K562 (cell line): Measurements from ENCODE around the gene KRTAP5-11. TPM values are rescaled to one million over a fixed set of nuclear protein-coding genes. Genes with fewer than 3 reads are reported as not detected.
"Not testable (repeated sequence)": the region's sequence is repeated elsewhere in the genome, so short reads cannot be mapped to it uniquely, and the experiment has no call there.

Source experiments
- ATAC-seq: fragments of 200-7000 bp; cut with Tn5 transposase; 3 replicates; pipeline ENCODE4 v1.9.1; 2020; ENCODE audit warnings: moderate library complexity
- BruUV-seq: library from RNA; stranded (reverse); fragments of 400-500 nt; replicated peaks from 2 replicates; lab custom pipeline; 2021; lab: Mats Ljungman, UMichigan
- CTCF ChIA-PET: fragments of 300-600 bp; formaldehyde crosslinking; extraction: SDS; loops from one replicate; lab custom pipeline; 2021; ENCODE audit warnings: low intra/inter-chr PET ratio; lab: Yijun Ruan, JAX
- POLR2A ChIA-PET: fragments of 300-600, 350-650 bp; sonication (Branson Sonifier 250); formaldehyde crosslinking; extraction: SDS; loops from one replicate; lab custom pipeline; 2021; ENCODE audit warnings: antibody characterized with exemption, inconsistent platforms; lab: Yijun Ruan, JAX
- DNase-seq, 4 experiments: peaks; one replicate each; pipeline versions ENCODE4 v3.0.0 to v3.0.0-alpha.2; 2011 to 2018; ENCODE audit warnings: low spot score in 3 of 4, mixed read lengths in 3 of 4; ENCODE audit errors: extremely low read depth in 1 of 4
- FAIRE-seq: peaks from 2 replicates; lab custom pipeline; 2011; peaks lifted over from hg19 to GRCh38; lab: Jason Lieb, UNC
- H2AFZ ChIP-seq: 2 replicates; pipeline ENCODE4 v1.6.0; 2011; ENCODE audit warnings: low read depth, low read length, control low read depth, inconsistent platforms
- H3K27ac ChIP-seq: fragments of 200-600 bp; 3 replicates; pipeline ENCODE4 v1.8.0; 2011; ENCODE audit warnings: low read depth, mild to moderate bottlenecking, control low read depth, inconsistent platforms, low read length, moderate library complexity, mixed read lengths; ENCODE audit errors: extremely low read depth
- H3K27me3 ChIP-seq, 2 experiments: fragments of 300-600 bp in 1 of 2; 2 replicates in 1 of 2; 3 replicates in 1 of 2; pipeline versions ENCODE4 v1.6.0 to v1.8.0; 2011; ENCODE audit warnings: inconsistent platforms in 2 of 2, low read length in 2 of 2, mild to moderate bottlenecking in 1 of 2, mixed read lengths in 1 of 2, moderate library complexity in 1 of 2; ENCODE audit not compliant: control insufficient read depth in 2 of 2, insufficient read depth in 2 of 2
- H3K36me3 ChIP-seq: fragments of 300-600 bp; 3 replicates; pipeline ENCODE4 v1.8.0; 2011; ENCODE audit warnings: mild to moderate bottlenecking, low read length, inconsistent platforms; ENCODE audit not compliant: control insufficient read depth, insufficient read depth
- H3K4me1 ChIP-seq, 2 experiments: fragments of 200-600 bp in 1 of 2; replicated peaks in 1 of 2; 2 replicates in 1 of 2; 3 replicates in 1 of 2; pipeline versions ENCODE4 v1.5.1 to v1.8.0; 2011; ENCODE audit warnings: inconsistent platforms in 2 of 2, low read length in 2 of 2, mild to moderate bottlenecking in 1 of 2, mixed read lengths in 1 of 2, moderate library complexity in 1 of 2; ENCODE audit not compliant: control insufficient read depth in 2 of 2, insufficient read depth in 2 of 2
- H3K4me2 ChIP-seq: 2 replicates; pipeline ENCODE4 v1.6.1; 2011; ENCODE audit warnings: low read length, control low read depth, inconsistent platforms, mixed read lengths; ENCODE audit not compliant: insufficient read depth
- H3K4me3 ChIP-seq: fragments of 200-600 bp; sonication (generic), shearing (Covaris generic); 2 replicates; pipeline ENCODE4 v1.5.1; 2016; ENCODE audit warnings: control low read depth, inconsistent platforms
- H3K79me2 ChIP-seq: fragments of 200-600 bp; 3 replicates; pipeline ENCODE4 v1.8.0; 2011; ENCODE audit warnings: low read length, inconsistent platforms; ENCODE audit not compliant: control insufficient read depth, insufficient read depth
- H3K9ac ChIP-seq, 2 experiments: 2 replicates each; pipeline versions ENCODE4 v1.6.0 to v1.6.1; 2011; ENCODE audit warnings: low read depth in 2 of 2, low read length in 2 of 2, control low read depth in 1 of 2, inconsistent platforms in 1 of 2, mild to moderate bottlenecking in 1 of 2, mixed read lengths in 1 of 2; ENCODE audit not compliant: insufficient read depth in 1 of 2
- H3K9me1 ChIP-seq: one replicate; pipeline ENCODE4 v1.6.0; 2011; ENCODE audit warnings: inconsistent platforms, mild to moderate bottlenecking, low read length, moderate library complexity; ENCODE audit not compliant: control insufficient read depth, insufficient read depth
- H3K9me3 ChIP-seq: replicated peaks from 2 replicates; pipeline ENCODE4 v1.5.1; 2011; ENCODE audit warnings: low read depth, low read length, inconsistent platforms; ENCODE audit not compliant: control insufficient read depth, insufficient read depth
- H4K20me1 ChIP-seq: replicated peaks from 2 replicates; pipeline ENCODE4 v1.6.1; 2011; ENCODE audit warnings: low read length, inconsistent platforms, mixed read lengths; ENCODE audit not compliant: control insufficient read depth, insufficient read depth
- ATF3 ChIP-seq, 2 experiments: fragments of 450-650 bp in 1 of 2; sonication (generic) in 1 of 2; formaldehyde crosslinking in 1 of 2; IDR thresholded peaks in 1 of 2; conservative IDR thresholded peaks in 1 of 2; 2 replicates each; pipeline versions ENCODE4 v1.6.1 to v1.8.1; 2016 to 2023; ENCODE audit warnings: mild to moderate bottlenecking in 2 of 2, moderate library complexity in 2 of 2, inconsistent platforms in 1 of 2, missing genetic modification reagents in 1 of 2
- CTBP1 ChIP-seq: fragments of 450-650 bp; IDR thresholded peaks from 2 replicates; pipeline ENCODE4 v1.6.1; 2016; ENCODE audit warnings: borderline replicate concordance
- FOSL1 ChIP-seq: fragments of 200-800 bp; sonication (Bioruptor generic); conservative IDR thresholded peaks from 2 replicates; pipeline ENCODE4 v1.6.1; 2016; ENCODE audit warnings: missing genetic modification characterization, missing compliant biosample characterization
- JUN ChIP-seq, 2 experiments: sonication (generic) in 1 of 2; formaldehyde crosslinking in 1 of 2; IDR thresholded peaks; 2 replicates each; pipeline versions ENCODE4 v1.6.1 to v1.8.0; 2012 to 2022; ENCODE audit warnings: borderline replicate concordance in 2 of 2, mild to moderate bottlenecking in 2 of 2, improper control_type of control experiment in 1 of 2, low read depth in 1 of 2, low read length in 1 of 2, missing genetic modification reagents in 1 of 2
- RB1 ChIP-seq: fragments of 450-650 bp; IDR thresholded peaks from 2 replicates; pipeline ENCODE4 v1.6.1; 2017; ENCODE audit warnings: low read depth, mild to moderate bottlenecking
- REST ChIP-seq, 2 experiments: fragments of 450-650 bp; formaldehyde crosslinking in 1 of 2; IDR thresholded peaks; 2 replicates each; pipeline versions ENCODE4 v1.4.0 to v1.6.1; 2014 to 2020; ENCODE audit warnings: mild to moderate bottlenecking in 2 of 2, borderline replicate concordance in 1 of 2, low read depth in 1 of 2
- WGBS: fragments of 100-300 bp; shearing (Covaris generic); methylation state at CpG from one replicate; pipeline ENCODE4 v1.1.6; 2016; ENCODE audit warnings: low coverage, mixed read lengths; ENCODE audit not compliant: insufficient coverage; ENCODE audit errors: missing lambda C conversion rate; 5-methylcytosine and 5-hydroxymethylcytosine counted together
- in situ Hi-C: fragments of 300-500 bp; cut with MboI; formaldehyde crosslinking; loops from 4 replicates; pipeline ENCODE4 v1.15.0; 2018; ENCODE audit warnings: inconsistent platforms, mixed read lengths
- intact Hi-C: fragments of 100-400 bp; cut with micrococcal nuclease; formaldehyde crosslinking; loops from 2 replicates; pipeline ENCODE4 v1.14.2; 2022
- polyA plus RNA-seq, 8 experiments: library from polyadenylated mRNA; depleted of rRNA in 4 of 8; stranded (reverse) in 5 of 8; unstranded in 3 of 8; fragments of >200 nt; fragmentation: Nextera tagmentation in 2 of 8; fragmentation: Illumina TruSeq in 1 of 8; extraction: Ambion mirVana in 2 of 8; extraction: Trizol in 1 of 8; gene quantifications; 2 replicates each; pipeline versions ENCODE4 v1.2.1 to v1.2.3, GENCODE V29; 2011 to 2014; ENCODE audit warnings: inconsistent platforms in 1 of 8, missing spikeins in 1 of 8
- total RNA-seq, 7 experiments: library from RNA; depleted of rRNA in 6 of 7; stranded (reverse); fragments of >200 nt in 6 of 7; fragmentation: Illumina TruSeq in 2 of 7; extraction: Trizol in 2 of 7; gene quantifications; 2 replicates each; pipeline versions ENCODE4 v1.2.1 to v1.2.3, GENCODE V29; 2011 to 2021; ENCODE audit warnings: low replicate concordance in 1 of 7

KRTAP5-11 gene
- total and polyA plus RNA-seq, 9 of the 15 experiments (the other 6 are each of a cell fraction or from before 2014, with no cell fraction given) = not detected

- H3K9me3 ChIP-seq; H4K20me1 ChIP-seq; H3K79me2 ChIP-seq; intact Hi-C loops; H3K9me1 ChIP-seq; H3K4me1 ChIP-seq; H3K9ac ChIP-seq; BruUV-seq; ATAC-seq; H2AFZ ChIP-seq; H3K4me2 ChIP-seq; H3K27ac ChIP-seq; H3K4me3 ChIP-seq; POLR2A ChIA-PET; H3K36me3 ChIP-seq; FAIRE-seq; TF ChIP-seq REST (CRISPR knock-in tag; IDR thresholded peaks at IDR 0.05; ENCODE audit: low read depth); ATF3 (CRISPR knock-in tag; conservative IDR thresholded peaks at IDR 0.05); JUN (CRISPR knock-in tag; IDR thresholded peaks at IDR 0.05; ENCODE audit: borderline replicate concordance): not testable (repeated sequence)
- CTCF ChIA-PET = interaction anchor here (0.7 kb wide), 1 partner anchor 243 kb away, joined by 3 read pairs; no protein-coding TSS in a partner anchor
- peak in 1 of 4 experiments; percentile 42 for DNase-seq
- H3K27me3 ChIP-seq = peaks cover 2 to 11% of the 10 kb centered on the region in 2 experiments; a peak in 4 of 5 replicates
- 3% methylated on average over 11 of the region's 11 CpGs for WGBS
- in situ Hi-C loops = loop anchor here (25.0 kb wide), 1 partner anchor 848 kb away; the partner anchor contains the start of gene CLPB
- TF ChIP-seq REST (IDR thresholded peaks at IDR 0.05; ENCODE audit: borderline replicate concordance) (peak; percentile 27; the same call in 1 of the 2 replicates), CTBP1 (peak; percentile 29; the same call in 1 of the 2 replicates), ATF3 (IDR thresholded peaks at IDR 0.05) (peak; percentile 53; the same call in 1 of the 2 replicates), FOSL1 (tag) (peak; percentile 55; the same call in 1 of the 2 replicates), RB1 (0 out of 2 replicates have a peak, but pooled peaks have one; percentile 15), JUN (IDR thresholded peaks at IDR 0.05; ENCODE audit: borderline replicate concordance, low read depth, low read length) (peak; percentile 39; the same call in 1 of the 2 replicates)
These were observed 6.3 kb upstream of the KRTAP5-11 start for GRCh38 chr11:71588822-71589545.
